Right lobe of liver (tissue), 6 donors: ENCODE measurements around the gene CABCOCO1. TPM values are rescaled to one million over a fixed set of nuclear protein-coding genes. Genes with fewer than 3 reads are reported as not detected.
A peak's percentile ranks its signal among the peaks of the same experiment; 100 is the strongest.

Experiments
- ATAC-seq, 4 donors: fragments of 200-7000 bp; cut with Tn5 transposase; one replicate each; pipeline ENCODE4 v1.9.1; 2020; ENCODE audit warnings: mild to moderate bottlenecking in 4 of 4, moderate library complexity in 4 of 4
- DNase-seq, 3 donors: peaks; one replicate each; pipeline ENCODE4 v3.0.0-alpha.2; 2020
- H3K27ac ChIP-seq, 3 donors: fragments of 200-600 bp; one replicate each; pipeline ENCODE4 v1.8.0; 2022
- H3K27me3 ChIP-seq, 2 donors: fragments of 200-600 bp; one replicate each; pipeline ENCODE4 v1.8.0; 2022
- H3K36me3 ChIP-seq, 4 donors: fragments of 200-600 bp; sonication (generic) in 1 of 4; one replicate each; pipeline versions ENCODE4 v1.5.1 to v1.8.0; 2017 to 2022; ENCODE audit warnings: control low read depth in 1 of 4
- H3K4me1 ChIP-seq, 4 donors: fragments of 200-600 bp; sonication (generic) in 1 of 4; one replicate each; pipeline versions ENCODE4 v1.5.1 to v1.8.0; 2017 to 2022; ENCODE audit warnings: control low read depth in 1 of 4
- H3K4me3 ChIP-seq, 3 donors: fragments of 200-600 bp; one replicate each; pipeline ENCODE4 v1.8.0; 2022
- H3K9me3 ChIP-seq, 4 donors: fragments of 200-600 bp; sonication (generic) in 1 of 4; one replicate each; pipeline versions ENCODE4 v1.5.1 to v1.8.0; 2017 to 2022; ENCODE audit warnings: control low read depth in 1 of 4
- CTCF ChIP-seq, 4 donors: fragments of 200-600 bp in 3 of 4; fragments of 450-650 bp in 1 of 4; IDR thresholded peaks; one replicate each; pipeline versions ENCODE4 v1.5.1 to v1.8.0; 2016 to 2022; ENCODE audit warnings: antibody characterized with exemption in 4 of 4, mild to moderate bottlenecking in 2 of 4
- POLR2A ChIP-seq: fragments of 450-650 bp; IDR thresholded peaks from one replicate; pipeline ENCODE4 v1.6.1; 2017; ENCODE audit warnings: antibody characterized with exemption, mild to moderate bottlenecking
- WGBS: methylation state at CpG from one replicate; pipeline ENCODE4 v1.1.6; 2018; ENCODE audit warnings: low coverage, low lambda C conversion rate; ENCODE audit not compliant: insufficient coverage; ENCODE audit errors: missing lambda C conversion rate; 5-methylcytosine and 5-hydroxymethylcytosine counted together
- intact Hi-C, 2 donors: fragments of 100-400 bp; cut with DNase I; formaldehyde crosslinking; loops; one replicate each; pipeline versions ENCODE4 v1.11.2 to v1.14.1; 2022
- total RNA-seq, 6 experiments: library from RNA; depleted of rRNA in 2 of 6; stranded (reverse); fragments of >200 nt in 2 of 6; fragmentation: NEBNext Ultra II Directional in 3 of 6; extraction: Animal tissue kit (Norgen Biotek cat#: 25700) in 3 of 6; gene quantifications; one replicate each; pipeline versions ENCODE4 v1.1.0 to v1.2.4, GENCODE V29; 2016 to 2023
- donor health status: DM: no; HTN: yes; CAD: no.
- donor health status: DM: no; HTN: no; CAD: no.
- donor health status: DM: no; HTN: no; CAD: no.
- donor health status: DM: no; HTN: yes; CAD: no.
- donor health status: DM: no; HTN: yes; CAD: no.

Gene CABCOCO1
- total RNA-seq, 6 experiments from 2014 or later: not detected

DNA sequence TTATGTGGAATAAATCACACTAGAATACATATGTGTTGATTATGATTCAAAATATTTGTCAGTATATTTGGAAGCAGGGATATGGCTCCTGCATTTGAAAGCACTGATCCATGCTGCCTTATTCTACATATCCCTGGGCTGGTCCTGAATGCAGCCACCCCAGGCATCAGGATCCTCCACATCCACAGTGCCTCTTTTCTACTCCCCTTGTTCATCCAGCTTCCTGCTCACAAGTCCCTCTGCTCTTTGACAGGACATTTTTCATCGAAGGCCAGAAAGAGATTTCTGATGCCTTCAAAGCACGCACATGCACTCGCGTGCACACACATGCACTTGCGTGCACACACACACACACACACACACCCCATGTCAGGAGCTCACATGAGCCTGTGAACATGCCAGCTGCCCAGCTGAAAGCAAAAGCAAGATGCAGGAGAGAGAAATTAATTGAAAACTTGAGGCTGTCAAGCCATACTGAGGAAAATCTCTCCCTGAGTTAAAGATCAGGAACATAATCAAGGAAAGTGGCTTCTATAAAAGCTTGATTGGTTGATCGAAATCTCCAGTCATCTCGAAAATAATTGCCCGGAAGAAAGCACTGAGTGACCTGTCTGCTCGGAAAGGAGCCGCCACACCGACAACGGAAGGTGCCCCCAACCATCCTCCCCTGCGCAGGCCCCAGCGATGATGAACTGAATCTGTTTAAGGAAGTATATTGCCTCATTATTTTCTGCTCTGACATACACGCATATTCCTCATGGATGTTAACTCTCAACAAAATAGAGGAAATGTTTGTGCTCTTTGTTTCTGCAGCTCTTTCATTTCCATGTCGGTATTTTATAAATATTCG is 134.8 kb downstream of the CABCOCO1 start:
- Histone ChIP-seq H3K9me3 (no peaks in the 10 kb centered on the region), H3K36me3 (no peaks in the 10 kb centered on the region), H3K27me3 (no peaks in the 10 kb centered on the region), H3K27ac (no peak overlapping the region), H3K4me3 (no peak overlapping the region), H3K4me1 (no peaks in the 10 kb centered on the region)
- ATAC-seq: no peak
- 80% methylated on average over 14 of the region's 17 CpGs for WGBS
- TF ChIP-seq CTCF (IDR thresholded peaks at IDR 0.05) (no peak), POLR2A (no peak)
- no peak for DNase-seq
- intact Hi-C loops: no loop called here

DNA sequence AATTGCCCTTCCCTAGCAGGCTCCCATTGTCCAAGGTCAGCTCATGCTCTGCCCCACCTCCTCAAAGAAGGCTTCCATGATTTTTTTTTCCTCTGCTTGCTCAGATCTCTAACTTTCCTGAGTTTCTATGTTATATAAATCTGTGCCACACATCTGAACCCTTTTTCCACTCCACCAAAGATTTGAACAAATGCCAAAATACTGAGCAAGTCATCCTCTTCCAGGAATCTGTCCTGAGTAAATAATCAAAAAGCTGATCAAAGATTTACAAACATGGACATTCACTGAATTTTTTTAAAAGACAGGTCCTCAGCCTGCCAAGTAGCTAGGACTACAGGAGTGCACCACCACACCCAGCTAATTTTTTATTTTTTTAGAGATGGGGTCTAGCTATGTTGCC is 136.0 kb downstream of the CABCOCO1 start:
- no peaks in the 10 kb centered on the region for H3K27me3 ChIP-seq
- no peak overlapping the region for H3K27ac ChIP-seq
- H3K9me3 ChIP-seq: no peaks in the 10 kb centered on the region
- no peaks in the 10 kb centered on the region for H3K4me1 ChIP-seq
- ATAC-seq (peak in 2 of 4 donors; percentile 12 to 67), DNase-seq (no peak)
- H3K4me3 ChIP-seq: no peak overlapping the region
- intact Hi-C loops: no loop called here
- TF ChIP-seq CTCF (IDR thresholded peaks at IDR 0.05) (no peak), POLR2A (no peak)
- no peaks in the 10 kb centered on the region for H3K36me3 ChIP-seq

DNA sequence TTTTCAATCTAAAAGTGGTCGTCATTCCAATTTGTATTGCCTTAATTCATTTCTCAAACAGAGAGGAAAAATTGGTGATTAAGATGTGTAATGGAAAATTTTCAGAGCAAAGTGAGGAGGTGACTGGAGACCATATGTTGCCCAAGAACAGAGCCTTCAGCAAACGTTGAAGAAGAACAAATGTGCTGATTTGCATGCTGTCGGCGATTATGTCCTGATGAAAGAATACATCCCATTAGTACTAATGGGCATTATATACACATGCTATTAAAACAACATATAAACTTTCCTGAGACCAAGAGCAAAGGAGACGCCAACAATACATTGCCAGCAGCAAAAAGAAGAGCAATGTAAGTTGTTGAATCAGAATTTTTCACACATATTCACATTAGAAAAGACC is 138.8 kb downstream of the CABCOCO1 start:
- intact Hi-C loops: no loop called here
- no peak for DNase-seq
- Histone ChIP-seq H3K36me3 (no peaks in the 10 kb centered on the region), H3K27me3 (no peaks in the 10 kb centered on the region), H3K4me1 (no peaks in the 10 kb centered on the region), H3K4me3 (no peak overlapping the region), H3K27ac (no peak overlapping the region), H3K9me3 (no peaks in the 10 kb centered on the region)
- 76% methylated on average over 5 of the region's 5 CpGs for WGBS
- TF ChIP-seq POLR2A (no peak), CTCF (IDR thresholded peaks at IDR 0.05) (no peak)
- no peak for ATAC-seq

DNA sequence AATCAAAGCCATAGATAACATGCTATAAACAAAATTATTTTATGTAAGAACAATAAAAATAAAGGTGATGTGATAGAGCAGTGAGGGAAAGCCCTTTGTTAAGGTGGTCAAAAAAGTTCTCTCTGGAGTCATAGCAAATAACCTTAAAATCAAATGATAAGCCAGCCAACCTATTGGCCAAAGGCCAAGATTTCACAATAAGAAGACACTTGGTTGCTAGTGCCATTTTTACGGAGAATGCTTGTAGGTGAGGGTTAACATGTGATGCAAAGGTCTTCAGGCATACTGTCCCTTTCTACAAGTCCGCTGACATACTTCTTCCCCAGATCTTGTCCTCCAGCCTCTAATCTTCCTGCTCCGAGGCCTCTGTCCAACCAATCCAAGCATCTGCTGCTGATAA is 140.5 kb downstream of the CABCOCO1 start:
- H3K4me1 ChIP-seq: no peaks in the 10 kb centered on the region
- ATAC-seq (no peak), DNase-seq (no peak)
- H3K36me3 ChIP-seq: no peaks in the 10 kb centered on the region
- 73% methylated on average over 3 of the region's 3 CpGs for WGBS
- H3K9me3 ChIP-seq: no peaks in the 10 kb centered on the region
- intact Hi-C loops: no loop called here
- TF ChIP-seq CTCF (IDR thresholded peaks at IDR 0.05) (no peak), POLR2A (no peak)
- H3K4me3 ChIP-seq: no peak overlapping the region
- H3K27ac ChIP-seq: no peak overlapping the region
- no peaks in the 10 kb centered on the region for H3K27me3 ChIP-seq
